ENCODE data around the gene STK4.

STK4 gene

GRCh38 chr20:44918761-44919160 lies 47.6 kb upstream of the STK4 start:
- Histone ChIP-seq H3K4me2 (ENCODE audit: insufficient read depth, low read length, poor library complexity, severe bottlenecking) (no peak overlapping the region), H3K9me3 (replicated peaks in 1 of 2; ENCODE audit: control insufficient read depth in 2 of 2, insufficient read depth in 1 of 2, low read depth in 1 of 2, low read length in 2 of 2) (no peaks in the 10 kb centered on the region), H3K27me3 (ENCODE audit: control insufficient read depth in 3 of 3, insufficient read depth in 3 of 3, low read depth in 1 of 3, low read length in 3 of 3) (no peaks in the 10 kb centered on the region), H4K8ac (ENCODE audit: low read depth, low read length) (no peak overlapping the region), H3K36me3 (replicated peaks in 1 of 2; ENCODE audit: control insufficient read depth in 2 of 2, insufficient read depth in 2 of 2, low read length in 2 of 2) (peaks cover 5 to 34% of the 10 kb centered on the region in 2 donors), H3K27ac (replicated peaks; ENCODE audit: low read length) (no peak overlapping the region), H3K79me1 (ENCODE audit: low read depth, low read length) (no peaks in the 10 kb centered on the region), H2BK12ac (ENCODE audit: low read length) (no peak overlapping the region), H3K4me3 (ENCODE audit: low read length in 2 of 2) (no peak overlapping the region), H2AK5ac (ENCODE audit: low read depth, low read length) (no peak overlapping the region), H3K14ac (ENCODE audit: low read length) (no peak overlapping the region), H4K91ac (ENCODE audit: low read depth, low read length, poor library complexity) (no peak overlapping the region), H2BK120ac (ENCODE audit: low read depth, low read length) (no peak overlapping the region), H3K18ac (ENCODE audit: low read length) (no peak overlapping the region), H3K4ac (ENCODE audit: low read length) (no peak overlapping the region), H3K9ac (ENCODE audit: low read depth, low read length, poor library complexity) (no peak overlapping the region), H3K4me1 (ENCODE audit: control insufficient read depth in 2 of 2, insufficient read depth in 1 of 2, low read depth in 1 of 2, low read length in 2 of 2) (peaks cover 0 to 4% of the 10 kb centered on the region in 2 donors), H2AFZ (ENCODE audit: low read length) (no peak overlapping the region), H3K23ac (ENCODE audit: low read depth, low read length, poor library complexity) (no peak overlapping the region), H2BK15ac (ENCODE audit: low read length) (no peak overlapping the region), H2BK5ac (ENCODE audit: low read length) (no peak overlapping the region)
- WGBS, 2 donors (ENCODE audit: extremely low coverage in 2 of 2, insufficient read length in 2 of 2, insufficient replicate concordance in 1 of 2) = no CpG with 5 or more reads among the region's 10 CpGs
- no peak for DNase-seq (ENCODE audit: low spot score)

- H3K79me1 ChIP-seq (ENCODE audit: low read depth, low read length) = no peaks in the 10 kb centered on the region
- no peak overlapping the region for H2AFZ ChIP-seq (ENCODE audit: low read length)
- peaks cover 0 to 3% of the 10 kb centered on the region in 2 donors for H3K4me1 ChIP-seq (ENCODE audit: control insufficient read depth in 2 of 2, insufficient read depth in 1 of 2, low read depth in 1 of 2, low read length in 2 of 2)
- H3K9me3 ChIP-seq (replicated peaks in 1 of 2; ENCODE audit: control insufficient read depth in 2 of 2, insufficient read depth in 1 of 2, low read depth in 1 of 2, low read length in 2 of 2) = no peaks in the 10 kb centered on the region
- no peak overlapping the region for H3K4me2 ChIP-seq (ENCODE audit: insufficient read depth, low read length, poor library complexity, severe bottlenecking)
- WGBS, 2 donors (ENCODE audit: extremely low coverage in 2 of 2, insufficient read length in 2 of 2, insufficient replicate concordance in 1 of 2) = no CpG with 5 or more reads among the region's 14 CpGs
- H2BK120ac ChIP-seq (ENCODE audit: low read depth, low read length) = no peak overlapping the region
- no peak overlapping the region for H2BK12ac ChIP-seq (ENCODE audit: low read length)
- H3K36me3 ChIP-seq (replicated peaks in 1 of 2; ENCODE audit: control insufficient read depth in 2 of 2, insufficient read depth in 2 of 2, low read length in 2 of 2) = peaks cover 5 to 39% of the 10 kb centered on the region in 2 donors
- no peak overlapping the region for H3K18ac ChIP-seq (ENCODE audit: low read length)
- H4K8ac ChIP-seq (ENCODE audit: low read depth, low read length) = no peak overlapping the region
- H3K4ac ChIP-seq (ENCODE audit: low read length) = no peak overlapping the region
- H3K27ac ChIP-seq (replicated peaks; ENCODE audit: low read length) = no peak overlapping the region
- no peak for DNase-seq (ENCODE audit: low spot score)
- no peaks in the 10 kb centered on the region for H3K27me3 ChIP-seq (ENCODE audit: control insufficient read depth in 3 of 3, insufficient read depth in 3 of 3, low read depth in 1 of 3, low read length in 3 of 3)
- H2BK15ac ChIP-seq (ENCODE audit: low read length) = no peak overlapping the region
- H3K9ac ChIP-seq (ENCODE audit: low read depth, low read length, poor library complexity) = no peak overlapping the region
- no peak overlapping the region for H2BK5ac ChIP-seq (ENCODE audit: low read length)
- H3K14ac ChIP-seq (ENCODE audit: low read length) = no peak overlapping the region
- H4K91ac ChIP-seq (ENCODE audit: low read depth, low read length, poor library complexity) = no peak overlapping the region
- no peak overlapping the region for H3K4me3 ChIP-seq (ENCODE audit: low read length in 2 of 2)
- H3K23ac ChIP-seq (ENCODE audit: low read depth, low read length, poor library complexity) = no peak overlapping the region
- H2AK5ac ChIP-seq (ENCODE audit: low read depth, low read length) = no peak overlapping the region
These were observed 44.9 kb upstream of the STK4 start for GRCh38 chr20:44921447-44921846.

- Histone ChIP-seq H3K9ac (ENCODE audit: low read depth, low read length, poor library complexity) (no peak overlapping the region), H2BK15ac (ENCODE audit: low read length) (no peak overlapping the region), H2AFZ (ENCODE audit: low read length) (no peak overlapping the region), H2BK5ac (ENCODE audit: low read length) (no peak overlapping the region), H3K4me3 (ENCODE audit: low read length in 2 of 2) (no peak overlapping the region), H4K91ac (ENCODE audit: low read depth, low read length, poor library complexity) (no peak overlapping the region), H3K79me1 (ENCODE audit: low read depth, low read length) (no peaks in the 10 kb centered on the region), H3K18ac (ENCODE audit: low read length) (no peak overlapping the region), H3K9me3 (replicated peaks in 1 of 2; ENCODE audit: control insufficient read depth in 2 of 2, insufficient read depth in 1 of 2, low read depth in 1 of 2, low read length in 2 of 2) (no peaks in the 10 kb centered on the region), H3K4ac (ENCODE audit: low read length) (no peak overlapping the region), H3K4me1 (ENCODE audit: control insufficient read depth in 2 of 2, insufficient read depth in 1 of 2, low read depth in 1 of 2, low read length in 2 of 2) (no peaks in the 10 kb centered on the region), H3K36me3 (replicated peaks in 1 of 2; ENCODE audit: control insufficient read depth in 2 of 2, insufficient read depth in 2 of 2, low read length in 2 of 2) (peaks cover 3 to 25% of the 10 kb centered on the region in 2 donors), H2BK120ac (ENCODE audit: low read depth, low read length) (no peak overlapping the region), H3K27ac (replicated peaks; ENCODE audit: low read length) (no peak overlapping the region), H3K23ac (ENCODE audit: low read depth, low read length, poor library complexity) (no peak overlapping the region), H3K14ac (ENCODE audit: low read length) (no peak overlapping the region), H2AK5ac (ENCODE audit: low read depth, low read length) (no peak overlapping the region), H2BK12ac (ENCODE audit: low read length) (no peak overlapping the region), H3K4me2 (ENCODE audit: insufficient read depth, low read length, poor library complexity, severe bottlenecking) (no peak overlapping the region), H4K8ac (ENCODE audit: low read depth, low read length) (no peak overlapping the region), H3K27me3 (ENCODE audit: control insufficient read depth in 3 of 3, insufficient read depth in 3 of 3, low read depth in 1 of 3, low read length in 3 of 3) (no peaks in the 10 kb centered on the region)
- no peak for DNase-seq (ENCODE audit: low spot score)
- WGBS, 2 donors (ENCODE audit: extremely low coverage in 2 of 2, insufficient read length in 2 of 2, insufficient replicate concordance in 1 of 2) = no CpG with 5 or more reads among the region's 4 CpGs
These were observed 41.8 kb upstream of the STK4 start for GRCh38 chr20:44924541-44924940.

- Histone ChIP-seq H3K14ac (ENCODE audit: low read length) (no peak overlapping the region), H3K27ac (replicated peaks; ENCODE audit: low read length) (no peak overlapping the region), H3K23ac (ENCODE audit: low read depth, low read length, poor library complexity) (no peak overlapping the region), H3K4ac (ENCODE audit: low read length) (no peak overlapping the region), H4K91ac (ENCODE audit: low read depth, low read length, poor library complexity) (no peak overlapping the region), H2BK12ac (ENCODE audit: low read length) (no peak overlapping the region), H3K4me3 (ENCODE audit: low read length in 2 of 2) (no peak overlapping the region), H3K9me3 (replicated peaks in 1 of 2; ENCODE audit: control insufficient read depth in 2 of 2, insufficient read depth in 1 of 2, low read depth in 1 of 2, low read length in 2 of 2) (no peaks in the 10 kb centered on the region), H3K4me1 (ENCODE audit: control insufficient read depth in 2 of 2, insufficient read depth in 1 of 2, low read depth in 1 of 2, low read length in 2 of 2) (no peaks in the 10 kb centered on the region), H3K36me3 (replicated peaks in 1 of 2; ENCODE audit: control insufficient read depth in 2 of 2, insufficient read depth in 2 of 2, low read length in 2 of 2) (peaks cover 5 to 35% of the 10 kb centered on the region in 2 donors), H3K79me1 (ENCODE audit: low read depth, low read length) (no peaks in the 10 kb centered on the region), H2BK120ac (ENCODE audit: low read depth, low read length) (no peak overlapping the region), H2AK5ac (ENCODE audit: low read depth, low read length) (no peak overlapping the region), H3K9ac (ENCODE audit: low read depth, low read length, poor library complexity) (no peak overlapping the region), H3K18ac (ENCODE audit: low read length) (no peak overlapping the region), H4K8ac (ENCODE audit: low read depth, low read length) (no peak overlapping the region), H2BK15ac (ENCODE audit: low read length) (no peak overlapping the region), H2AFZ (ENCODE audit: low read length) (no peak overlapping the region), H3K4me2 (ENCODE audit: insufficient read depth, low read length, poor library complexity, severe bottlenecking) (no peak overlapping the region), H2BK5ac (ENCODE audit: low read length) (no peak overlapping the region), H3K27me3 (ENCODE audit: control insufficient read depth in 3 of 3, insufficient read depth in 3 of 3, low read depth in 1 of 3, low read length in 3 of 3) (no peaks in the 10 kb centered on the region)
- no peak for DNase-seq (ENCODE audit: low spot score)
- WGBS, 2 donors (ENCODE audit: extremely low coverage in 2 of 2, insufficient read length in 2 of 2, insufficient replicate concordance in 1 of 2) = no CpG with 5 or more reads among the region's 3 CpGs
These were observed 37.7 kb upstream of the STK4 start for GRCh38 chr20:44928595-44928994.

All from neuronal stem cell (in vitro differentiated cells).